Spleen (tissue), 11 donors: ENCODE measurements around the gene KCNJ4. TPM values are rescaled to one million over a fixed set of nuclear protein-coding genes. Genes with fewer than 3 reads are reported as not detected.
A peak's percentile ranks its signal among the peaks of the same experiment; 100 is the strongest.

Source experiments
- DNase-seq: peaks from one replicate; pipeline ENCODE4 v3.0.0-alpha.2; 2020
- H3K27ac ChIP-seq, 8 donors: fragments of 200-600 bp; sonication (generic) in 7 of 8; 1 replicate in 4 of 8; 2 replicates in 4 of 8; pipeline versions ENCODE4 v1.5.0 to v1.8.0; 2016 to 2021; ENCODE audit warnings: inconsistent platforms in 4 of 8, mild to moderate bottlenecking in 4 of 8, moderate library complexity in 1 of 8
- H3K27me3 ChIP-seq, 7 donors: fragments of 200-600 bp; sonication (generic) in 6 of 7; replicated peaks in 1 of 7; 1 replicate in 4 of 7; 2 replicates in 3 of 7; pipeline versions ENCODE4 v1.5.0 to v1.8.0; 2016 to 2021; ENCODE audit warnings: inconsistent platforms in 3 of 7, mild to moderate bottlenecking in 1 of 7
- H3K36me3 ChIP-seq, 6 donors: fragments of 200-600 bp; sonication (generic) in 5 of 6; 1 replicate in 4 of 6; 2 replicates in 2 of 6; pipeline versions ENCODE4 v1.5.0 to v1.8.0; 2016 to 2021; ENCODE audit warnings: inconsistent platforms in 2 of 6
- H3K4me1 ChIP-seq, 6 donors: fragments of 200-600 bp; sonication (generic) in 5 of 6; 1 replicate in 3 of 6; 2 replicates in 3 of 6; pipeline versions ENCODE4 v1.5.0 to v1.8.0; 2016 to 2021; ENCODE audit warnings: inconsistent platforms in 3 of 6
- H3K4me3 ChIP-seq, 8 donors: fragments of 200-600 bp; sonication (generic) in 7 of 8; 1 replicate in 4 of 8; 2 replicates in 4 of 8; pipeline versions ENCODE4 v1.5.0 to v1.8.0; 2016 to 2021; ENCODE audit warnings: inconsistent platforms in 4 of 8, mild to moderate bottlenecking in 4 of 8, moderate library complexity in 2 of 8
- H3K9me3 ChIP-seq, 8 donors: fragments of 200-600 bp; sonication (generic) in 7 of 8; 1 replicate in 4 of 8; 2 replicates in 4 of 8; pipeline versions ENCODE4 v1.5.0 to v1.8.0; 2016 to 2021; ENCODE audit warnings: inconsistent platforms in 4 of 8
- POLR2A ChIP-seq, 3 donors: fragments of 450-650 bp; IDR thresholded peaks; one replicate each; pipeline ENCODE4 v1.5.1; 2017; ENCODE audit warnings: antibody characterized with exemption in 3 of 3, mild to moderate bottlenecking in 1 of 3
- POLR2AphosphoS5 ChIP-seq, 3 donors: sonication (generic); formaldehyde crosslinking; IDR thresholded peaks; one replicate each; pipeline ENCODE4 v1.5.1; 2017; ENCODE audit warnings: antibody characterized with exemption in 3 of 3
- WGBS, 5 donors: extraction: QIAGEN DNeasy Blood & Tissue Kit in 3 of 5; methylation state at CpG; one replicate each; pipeline versions ENCODE4 v1.1.5 to v1.1.7; 2013 to 2018; 5-methylcytosine and 5-hydroxymethylcytosine counted together
- intact Hi-C: fragments of 100-400 bp; cut with DNase I; formaldehyde crosslinking; loops from one replicate; pipeline ENCODE4 v1.15.0; 2023; ENCODE audit warnings: low total_unique reads
- polyA plus RNA-seq, 3 donors: library from polyadenylated mRNA; stranded (reverse); fragments of 200-250 nt; gene quantifications; one replicate each; pipeline ENCODE4 v1.2.1, GENCODE V29; 2013
- total RNA-seq, 7 donors: library from RNA; depleted of rRNA in 3 of 7; stranded (reverse); fragments of >200 nt in 3 of 7; fragmentation: NEBNext Ultra II Directional in 4 of 7; extraction: Animal tissue kit (Norgen Biotek cat#: 25700) in 4 of 7; gene quantifications; one replicate each; pipeline versions ENCODE4 v1.1.0 to v1.2.1, GENCODE V29; 2016 to 2021
- TF ChIP-seq, protein P1 (sequence below), 11 experiments: fragments of 200-600 bp in 7 of 11; fragments of 450-650 bp in 4 of 11; sonication (generic) in 4 of 11; IDR thresholded peaks in 8 of 11; conservative IDR thresholded peaks in 3 of 11; 1 replicate in 7 of 11; 2 replicates in 4 of 11; pipeline versions ENCODE4 v1.4.0 to v1.8.0; 2016 to 2021; ENCODE audit warnings: antibody characterized with exemption in 11 of 11, inconsistent platforms in 4 of 11, mild to moderate bottlenecking in 1 of 11
- donor health status: healthy with polysubstance abuse.
- donor health status: DM: no; HTN: no; CAD: no; lungs with moderate emphysema.
- donor health status: DM: no; HTN: no; CAD: no.
- donor health status: Bipolar disorder and iron deficiency.
- donor health status: healthy.
- donor health status: DM: no; HTN: no; CAD: no.
- donor health status: DM: yes; HTN: yes; CAD: no.

Gene KCNJ4
- total and polyA plus RNA-seq, 10 donors, result not detected

DNA sequence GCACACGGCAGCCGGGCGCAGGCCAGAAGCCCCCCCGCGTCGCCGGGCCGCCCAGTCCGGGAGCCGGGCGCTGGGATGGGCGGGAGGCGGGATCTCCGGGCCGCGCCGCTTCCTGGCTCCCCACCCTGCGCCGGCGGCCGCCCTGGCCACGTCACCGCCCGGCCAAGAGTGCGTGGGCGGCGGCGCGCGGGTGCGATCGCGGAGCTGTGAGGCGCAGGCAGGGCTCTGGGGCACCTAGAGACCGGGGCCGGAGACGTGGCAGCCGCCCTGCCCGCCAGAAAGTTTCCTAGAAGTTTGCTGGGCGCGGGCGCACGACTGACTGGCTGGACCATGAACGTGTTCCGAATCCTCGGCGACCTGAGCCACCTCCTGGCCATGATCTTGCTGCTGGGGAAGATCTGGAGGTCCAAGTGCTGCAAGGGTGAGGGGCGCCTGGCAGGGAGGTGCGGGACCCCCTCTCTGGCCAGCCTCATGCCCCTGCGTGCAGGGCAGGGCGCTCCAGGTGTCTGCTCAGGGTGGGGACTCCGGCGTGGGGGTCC lies 13.0 kb upstream of the KCNJ4 start, which contains the start of gene KDELR3:
Gene KDELR3 (plus strand): TSS at position 193 of the 539 bp plus-strand sequence. CDS start 138 bp downstream, at position 331.
- peak within 1 kb of the TSS in 2 of 8 donors; percentile 0 to 18 for H3K27ac ChIP-seq
- intact Hi-C loops, result no loop called here
- 1 to 15% (median 3%) methylated on average over 7 to 53 of the region's 53 CpGs for WGBS, 5 donors

DNA sequence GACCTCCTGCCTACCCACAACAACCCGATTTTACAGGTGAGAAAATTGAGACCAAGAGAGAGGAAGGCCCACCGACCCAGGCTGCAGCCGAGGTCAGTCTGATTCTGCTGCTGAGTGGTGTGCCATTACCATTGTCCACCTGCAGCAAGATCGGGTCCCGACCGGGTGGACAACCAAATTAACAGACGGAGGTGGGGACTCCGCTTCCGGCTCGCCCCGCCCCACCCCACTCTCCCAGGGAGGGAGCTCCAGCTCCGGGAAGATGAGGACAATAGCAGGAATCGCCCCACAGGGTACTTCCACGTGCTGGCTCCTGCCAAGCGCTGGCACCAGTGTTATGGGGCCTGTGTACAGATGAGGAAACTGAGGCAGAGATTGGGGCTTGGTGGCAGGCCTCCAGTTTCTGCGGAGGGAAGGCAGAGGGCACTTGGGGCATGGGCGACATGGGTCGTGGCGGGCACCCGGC lies 12.5 kb upstream of the KCNJ4 start:
- intact Hi-C loops, result no loop called here
- TF ChIP-seq POLR2A (IDR thresholded peaks at IDR 0.05) (no peak), POLR2AphosphoS5 (IDR thresholded peaks at IDR 0.05) (no peak)
- TF ChIP-seq, protein P1, sequence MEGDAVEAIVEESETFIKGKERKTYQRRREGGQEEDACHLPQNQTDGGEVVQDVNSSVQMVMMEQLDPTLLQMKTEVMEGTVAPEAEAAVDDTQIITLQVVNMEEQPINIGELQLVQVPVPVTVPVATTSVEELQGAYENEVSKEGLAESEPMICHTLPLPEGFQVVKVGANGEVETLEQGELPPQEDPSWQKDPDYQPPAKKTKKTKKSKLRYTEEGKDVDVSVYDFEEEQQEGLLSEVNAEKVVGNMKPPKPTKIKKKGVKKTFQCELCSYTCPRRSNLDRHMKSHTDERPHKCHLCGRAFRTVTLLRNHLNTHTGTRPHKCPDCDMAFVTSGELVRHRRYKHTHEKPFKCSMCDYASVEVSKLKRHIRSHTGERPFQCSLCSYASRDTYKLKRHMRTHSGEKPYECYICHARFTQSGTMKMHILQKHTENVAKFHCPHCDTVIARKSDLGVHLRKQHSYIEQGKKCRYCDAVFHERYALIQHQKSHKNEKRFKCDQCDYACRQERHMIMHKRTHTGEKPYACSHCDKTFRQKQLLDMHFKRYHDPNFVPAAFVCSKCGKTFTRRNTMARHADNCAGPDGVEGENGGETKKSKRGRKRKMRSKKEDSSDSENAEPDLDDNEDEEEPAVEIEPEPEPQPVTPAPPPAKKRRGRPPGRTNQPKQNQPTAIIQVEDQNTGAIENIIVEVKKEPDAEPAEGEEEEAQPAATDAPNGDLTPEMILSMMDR (IDR thresholded peaks at IDR 0.05 in 8 of 11, conservative IDR thresholded peaks at IDR 0.05 in 3 of 11), result no peak
- Histone ChIP-seq H3K27ac (peak overlapping the region in 2 of 8 donors; percentile 0 to 18), H3K27me3 (peaks cover 0 to 70% (median 31%) of the 10 kb centered on the region in 7 donors), H3K9me3 (no peaks in the 10 kb centered on the region), H3K4me1 (peaks cover 7 to 34% (median 21%) of the 10 kb centered on the region in 6 donors), H3K4me3 (peak overlapping the region; percentile 22 to 70 (median 38)), H3K36me3 (no peaks in the 10 kb centered on the region)
- DNase-seq, result peak; percentile 56
- 15 to 26% (median 20%) methylated on average over 15 to 20 of the region's 20 CpGs for WGBS, 5 donors

More for the DNA sequence above, 13.0 kb upstream of the KCNJ4 start, which contains the start of gene KDELR3:
- no peaks in the 10 kb centered on the region for H3K36me3 ChIP-seq
- TF ChIP-seq, protein P1 (IDR thresholded peaks at IDR 0.05 in 8 of 11, conservative IDR thresholded peaks at IDR 0.05 in 3 of 11), result no peak
- TF ChIP-seq POLR2AphosphoS5 (IDR thresholded peaks at IDR 0.05) (peak; percentile 52 to 65 (median 64)), POLR2A (IDR thresholded peaks at IDR 0.05) (no peak)
- H3K27me3 ChIP-seq, result peaks cover 0 to 65% (median 31%) of the 10 kb centered on the region in 7 donors
- H3K4me1 ChIP-seq, result peaks cover 7 to 32% (median 21%) of the 10 kb centered on the region in 6 donors
- H3K4me3 ChIP-seq, result peak within 1 kb of the TSS; percentile 22 to 70 (median 38)
- peak; percentile 79 for DNase-seq
- no peaks in the 10 kb centered on the region for H3K9me3 ChIP-seq

DNA sequence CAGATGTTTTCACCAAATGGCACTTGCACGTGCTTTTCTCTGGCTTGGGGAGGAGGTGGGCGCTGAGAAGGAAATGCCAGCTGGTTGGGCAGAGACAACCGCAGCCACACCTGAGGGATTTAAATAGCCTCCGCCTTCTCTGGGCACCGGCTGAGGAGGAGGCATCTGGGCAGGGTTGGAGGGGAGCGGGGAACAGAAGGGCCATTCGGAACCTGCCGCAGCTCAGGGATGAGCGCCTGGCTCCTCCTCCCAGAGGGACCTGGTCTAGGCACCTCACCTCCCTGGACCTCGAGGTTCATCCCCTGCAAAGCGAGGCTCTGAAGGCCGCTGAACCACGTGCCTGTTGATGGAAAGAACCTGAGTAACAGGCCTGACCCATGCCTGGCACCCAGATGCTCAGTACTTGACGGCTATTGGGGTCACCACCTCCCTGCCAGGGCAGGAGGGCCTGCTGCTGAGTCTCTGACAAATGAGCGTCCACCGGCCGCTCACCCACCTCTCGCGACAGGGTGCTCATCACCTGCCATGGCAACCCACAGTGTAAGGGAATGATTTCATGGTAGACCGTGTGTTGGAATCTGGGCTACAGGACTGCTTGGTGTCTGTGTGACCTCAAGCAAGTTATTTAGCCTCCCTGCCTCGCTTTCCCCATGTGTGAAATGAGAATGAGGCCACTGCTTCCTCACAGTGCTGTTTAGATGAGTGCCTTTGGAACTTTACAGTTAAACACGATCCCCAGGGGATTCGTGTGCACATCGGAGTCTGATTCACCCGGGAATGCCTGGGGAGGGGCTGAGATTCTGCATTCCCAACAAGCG lies 10.9 kb upstream of the KCNJ4 start:
- H3K27ac ChIP-seq, result no peak overlapping the region
- peak; percentile 46 for DNase-seq
- no peak overlapping the region for H3K4me3 ChIP-seq
- intact Hi-C loops, result no loop called here
- 69 to 88% (median 76%) methylated on average over 12 to 26 of the region's 26 CpGs for WGBS, 5 donors
- H3K9me3 ChIP-seq, result no peaks in the 10 kb centered on the region
- H3K36me3 ChIP-seq, result no peaks in the 10 kb centered on the region
- TF ChIP-seq POLR2A (IDR thresholded peaks at IDR 0.05) (no peak), POLR2AphosphoS5 (IDR thresholded peaks at IDR 0.05) (no peak)
- TF ChIP-seq, protein P1 (IDR thresholded peaks at IDR 0.05 in 8 of 11, conservative IDR thresholded peaks at IDR 0.05 in 3 of 11), result no peak
- peaks cover 15 to 50% (median 36%) of the 10 kb centered on the region in 6 donors for H3K4me1 ChIP-seq
- peaks cover 0 to 86% (median 39%) of the 10 kb centered on the region in 7 donors for H3K27me3 ChIP-seq
